ENCODE measurements around the gene POLR1E.

DNA sequence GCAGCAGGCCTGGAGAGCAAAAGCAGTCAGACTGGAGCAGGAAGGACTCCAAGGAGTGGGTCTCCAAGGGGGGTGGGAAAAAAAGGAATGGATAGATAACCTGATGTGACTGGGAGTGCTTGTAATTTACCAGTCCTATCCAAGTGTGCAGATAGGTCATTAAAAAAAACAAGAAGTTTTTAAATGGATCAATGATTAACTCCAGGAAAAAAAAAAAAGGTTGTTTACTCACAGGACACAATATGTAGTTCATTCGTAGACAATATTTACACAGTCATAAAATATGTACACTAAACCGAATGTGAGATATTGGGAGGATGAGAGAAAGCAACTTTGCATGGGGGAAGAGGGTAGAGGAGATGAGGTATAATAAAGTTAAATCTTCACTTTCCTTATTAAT lies 40.9 kb upstream of the POLR1E start:
- no peak for TF ChIP-seq POLR2AphosphoS5 (IDR thresholded peaks at IDR 0.05; ENCODE audit: borderline replicate concordance, low read depth, low read length)
- TF ChIP-seq EZH2 (IDR thresholded peaks at IDR 0.05), result no peak

Measured in SK-N-MC (cell line).